Epithelial cell of esophagus (primary cell): Measurements from ENCODE around the gene CRYGS.

Experiments
- DNase-seq: peaks from one replicate; pipeline ENCODE4 v3.0.0; 2010; ENCODE audit warnings: low read depth
- H3K4me3 ChIP-seq: 2 replicates; pipeline ENCODE4 v1.5.1; 2011; ENCODE audit warnings: mild to moderate bottlenecking, low read length, control low read depth
- TF ChIP-seq, protein P1 (sequence below): IDR thresholded peaks from 2 replicates; pipeline ENCODE4 v1.5.1; 2011; ENCODE audit warnings: low read depth, mild to moderate bottlenecking, low read length, control low read depth, inconsistent platforms; ENCODE audit not compliant: insufficient read depth; ENCODE audit errors: missing control alignments

The CRYGS gene

DNA sequence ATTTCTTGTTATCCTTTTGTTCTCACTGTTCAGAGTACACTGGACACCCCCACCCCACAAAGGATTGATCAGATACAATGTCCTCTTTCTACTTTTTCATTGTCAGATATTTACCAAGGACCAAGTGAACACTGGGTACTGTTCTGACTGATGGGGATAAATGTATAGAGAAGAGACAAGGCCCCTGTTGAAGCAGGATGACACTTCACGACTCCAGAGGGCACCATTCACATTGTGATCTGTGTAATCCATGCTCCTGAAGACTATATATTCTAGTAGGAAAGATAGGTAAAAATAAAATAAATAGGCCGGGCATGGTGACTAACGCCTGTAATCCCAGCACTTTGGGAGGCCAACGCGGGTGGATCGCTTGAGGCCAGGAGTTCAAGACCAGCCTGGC lies 7.2 kb upstream of the CRYGS start:
- TF ChIP-seq, protein P1, sequence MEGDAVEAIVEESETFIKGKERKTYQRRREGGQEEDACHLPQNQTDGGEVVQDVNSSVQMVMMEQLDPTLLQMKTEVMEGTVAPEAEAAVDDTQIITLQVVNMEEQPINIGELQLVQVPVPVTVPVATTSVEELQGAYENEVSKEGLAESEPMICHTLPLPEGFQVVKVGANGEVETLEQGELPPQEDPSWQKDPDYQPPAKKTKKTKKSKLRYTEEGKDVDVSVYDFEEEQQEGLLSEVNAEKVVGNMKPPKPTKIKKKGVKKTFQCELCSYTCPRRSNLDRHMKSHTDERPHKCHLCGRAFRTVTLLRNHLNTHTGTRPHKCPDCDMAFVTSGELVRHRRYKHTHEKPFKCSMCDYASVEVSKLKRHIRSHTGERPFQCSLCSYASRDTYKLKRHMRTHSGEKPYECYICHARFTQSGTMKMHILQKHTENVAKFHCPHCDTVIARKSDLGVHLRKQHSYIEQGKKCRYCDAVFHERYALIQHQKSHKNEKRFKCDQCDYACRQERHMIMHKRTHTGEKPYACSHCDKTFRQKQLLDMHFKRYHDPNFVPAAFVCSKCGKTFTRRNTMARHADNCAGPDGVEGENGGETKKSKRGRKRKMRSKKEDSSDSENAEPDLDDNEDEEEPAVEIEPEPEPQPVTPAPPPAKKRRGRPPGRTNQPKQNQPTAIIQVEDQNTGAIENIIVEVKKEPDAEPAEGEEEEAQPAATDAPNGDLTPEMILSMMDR = peak; percentile 15
- DNase-seq = peak; percentile 27

DNA sequence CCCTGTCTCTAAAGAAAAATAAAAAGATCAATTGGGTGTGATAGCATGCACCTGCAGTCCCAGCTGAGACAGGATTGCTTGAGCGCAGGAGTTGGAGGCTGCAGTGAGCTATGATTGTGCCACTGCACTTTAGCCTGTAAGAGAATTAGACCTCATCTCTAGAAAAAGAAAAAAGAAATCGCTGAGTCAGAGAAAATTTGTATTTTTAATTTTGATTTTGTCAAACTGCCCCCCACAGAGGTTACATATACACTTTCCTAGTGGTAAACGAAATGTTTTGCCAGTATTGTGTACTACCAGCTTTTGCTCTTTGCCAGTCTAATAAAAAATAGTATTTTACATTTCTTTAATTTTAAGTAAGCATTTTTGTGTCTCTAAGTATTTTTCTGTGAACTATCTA lies 5.3 kb upstream of the CRYGS start:
- no peak for DNase-seq
- TF ChIP-seq, protein P1 = no peak
- H3K4me3 ChIP-seq = no peak overlapping the region

More for the DNA sequence above, 7.2 kb upstream of the CRYGS start:
- no peak overlapping the region for H3K4me3 ChIP-seq

- peak; percentile 48 for DNase-seq
Observed at GRCh38 chr3:186540835-186541226, 3.3 kb downstream of the CRYGS start.

DNA sequence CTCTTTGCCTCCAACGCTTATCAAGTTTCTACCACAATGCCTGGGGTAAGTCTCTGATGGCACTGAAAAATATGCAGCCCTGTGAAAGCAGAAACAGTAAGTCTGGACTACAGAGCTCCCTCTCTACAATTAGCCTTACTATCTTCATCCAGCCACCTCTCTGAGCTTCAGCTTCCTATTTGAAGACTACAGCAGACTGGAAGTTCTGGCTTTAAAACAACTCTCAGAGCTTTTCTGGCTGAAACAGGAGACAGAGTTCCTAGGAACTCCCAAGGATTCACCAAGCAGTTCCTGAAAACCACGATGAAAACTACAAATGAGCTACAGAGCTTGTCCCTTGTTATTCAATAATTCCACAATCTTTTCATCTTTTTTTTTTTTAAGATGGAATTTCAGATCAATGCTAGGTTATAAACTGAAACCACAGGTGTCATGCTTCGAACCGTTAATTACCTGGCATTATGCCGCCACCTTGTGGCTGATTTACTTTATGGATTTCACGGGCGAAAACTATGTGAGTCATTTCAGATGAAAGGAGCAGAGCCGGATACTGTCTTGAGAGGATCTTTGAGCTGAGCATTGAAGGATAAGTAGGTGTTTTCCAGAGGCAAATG lies 3.9 kb downstream of the CRYGS start:
- DNase-seq = peak; percentile 84
- TF ChIP-seq, protein P1 = peak; percentile 75
- no peak overlapping the region for H3K4me3 ChIP-seq

More at GRCh38 chr3:186540835-186541226, 3.3 kb downstream of the CRYGS start:
- no peak overlapping the region for H3K4me3 ChIP-seq
- TF ChIP-seq, protein P1 = no peak

DNA sequence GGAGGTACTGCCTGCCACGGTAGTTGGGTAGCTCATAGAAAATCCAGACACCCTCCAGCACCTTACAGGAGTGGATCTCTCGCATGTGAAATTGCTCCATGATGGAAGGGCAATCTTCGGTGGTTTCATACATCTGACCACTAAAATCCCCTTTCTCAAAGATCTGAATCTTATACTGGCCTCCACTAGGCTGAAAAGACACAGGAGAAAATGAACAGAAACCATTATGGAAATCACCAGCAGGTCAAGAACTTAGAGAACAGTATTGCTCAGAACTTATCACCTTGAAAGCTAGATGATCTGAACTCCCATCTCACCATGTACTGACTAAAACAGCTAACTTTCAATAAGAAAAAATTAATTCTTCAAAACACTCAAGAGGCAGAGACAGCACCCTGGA lies 5.4 kb downstream of the CRYGS start:
- DNase-seq = no peak
- H3K4me3 ChIP-seq = no peak overlapping the region
- TF ChIP-seq, protein P1 = no peak

- TF ChIP-seq, protein P1 = no peak
- peak; percentile 47 for DNase-seq
- H3K4me3 ChIP-seq = no peak overlapping the region
Observed at GRCh38 chr3:186536883-186537844, 7.0 kb downstream of the CRYGS start.
